Activated CD8-positive, alpha-beta memory T cell treated with anti-CD3 and anti-CD28 coated beads for 4 hours (primary cell): ENCODE data around the gene LUZP1.

Experiments
- DNase-seq, 2 donors: peaks; one replicate each; pipeline ENCODE4 v3.0.0-alpha.2; 2020; ENCODE audit warnings: low read depth in 2 of 2

The LUZP1 gene

DNA sequence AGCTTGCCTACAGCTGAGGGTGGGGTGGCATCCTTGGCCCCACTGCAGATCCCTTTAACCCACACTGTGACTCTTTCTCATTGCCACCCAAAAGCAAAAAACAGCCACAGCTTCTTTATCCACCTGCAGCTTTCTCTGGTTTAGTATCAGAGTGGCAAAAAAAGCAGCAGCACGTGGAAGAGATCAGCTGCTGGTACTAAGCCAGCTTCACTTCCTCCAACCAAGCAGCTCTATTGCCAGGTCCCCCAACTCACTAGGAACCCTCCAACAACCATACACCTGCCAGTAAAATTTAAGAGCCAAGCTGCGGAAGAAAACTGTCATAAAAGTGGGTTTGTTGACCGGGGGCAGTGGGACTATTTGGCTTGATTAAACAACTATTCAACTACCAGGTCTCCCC, 83.0 kb downstream of the LUZP1 start:
- DNase-seq: no peak

- DNase-seq: no peak
These were observed 83.8 kb downstream of the LUZP1 start for GRCh38 chr1:23084880-23085279.

DNA sequence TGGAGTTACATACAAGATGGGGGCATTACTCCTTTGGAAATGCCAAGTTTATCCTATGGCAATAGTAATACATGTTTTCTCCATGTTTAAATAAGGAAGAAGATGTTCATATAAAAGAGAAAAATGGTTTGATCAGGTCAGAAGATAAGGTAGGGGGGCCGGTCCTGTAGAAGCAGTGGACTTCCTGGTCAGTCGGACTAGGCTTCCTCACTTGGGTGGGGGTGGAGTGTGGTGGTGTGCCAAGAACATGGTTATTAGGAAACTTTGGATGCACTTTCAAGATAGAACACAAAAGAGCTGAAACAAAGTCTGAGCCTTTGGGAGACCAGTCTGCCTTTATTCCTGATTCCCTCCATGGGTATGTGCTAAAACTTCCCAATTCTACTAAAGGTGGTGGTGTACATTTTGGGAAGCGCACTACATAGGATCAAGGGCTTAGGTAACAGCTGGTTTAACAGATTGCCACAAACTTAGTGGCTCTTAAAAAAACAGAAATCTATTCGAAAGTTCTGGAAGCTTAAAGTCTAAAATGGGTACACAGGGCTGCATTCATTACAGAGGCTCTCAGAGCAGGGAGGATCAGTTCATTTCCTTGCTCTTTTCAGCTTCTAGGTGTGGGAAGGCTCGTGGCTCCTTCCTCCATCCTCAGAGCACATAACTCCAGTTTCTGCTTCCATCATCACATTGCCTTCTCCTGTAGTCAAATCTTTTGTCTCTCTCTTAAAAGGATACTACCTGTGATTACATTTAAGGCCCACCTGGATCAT, 84.8 kb downstream of the LUZP1 start:
- no peak for DNase-seq

GRCh38 chr1:23081376-23081775, 87.3 kb downstream of the LUZP1 start:
- DNase-seq: no peak

- DNase-seq: no peak
These were observed 87.8 kb downstream of the LUZP1 start for GRCh38 chr1:23080885-23081284.

DNA sequence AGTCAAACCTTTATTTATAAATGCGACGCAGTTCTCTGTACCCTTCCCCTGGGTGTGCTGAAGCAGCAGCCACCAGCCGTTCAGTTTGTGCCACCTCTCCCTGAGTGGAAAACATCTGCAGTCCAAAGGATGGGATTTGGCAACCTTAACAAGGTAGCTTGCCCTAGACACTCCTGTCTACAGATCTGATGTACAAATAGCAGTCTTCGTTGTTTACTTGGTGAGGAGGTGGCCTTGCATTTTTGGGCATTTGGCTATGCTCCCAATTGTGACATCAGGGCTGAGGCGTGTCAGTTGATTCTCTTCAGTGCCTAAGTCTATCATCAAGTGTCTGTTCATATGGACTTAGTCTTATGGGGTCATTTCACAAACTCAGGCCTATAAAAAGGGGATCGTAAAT, 89.6 kb downstream of the LUZP1 start:
- DNase-seq: no peak

DNA sequence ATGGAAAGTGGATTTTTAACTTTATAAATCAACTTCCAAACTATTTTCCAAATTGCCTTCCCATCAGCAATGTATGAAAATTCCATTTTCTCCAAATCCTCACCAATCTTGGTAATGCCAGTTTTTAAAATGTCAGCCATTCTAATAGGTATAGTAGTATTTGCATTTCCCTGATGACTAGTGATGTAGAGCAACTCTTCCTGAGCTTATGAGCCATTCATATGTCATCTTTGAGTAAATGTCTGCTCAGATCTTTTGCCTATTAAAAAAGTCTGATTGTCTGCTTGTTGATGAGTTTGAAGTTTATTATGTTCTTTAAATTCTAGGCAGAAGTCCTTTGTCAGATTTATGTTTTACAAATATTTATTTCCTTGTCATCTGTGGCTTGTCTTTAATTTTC, 94.6 kb downstream of the LUZP1 start:
- no peak for DNase-seq

GRCh38 chr1:23069675-23070074, 99.0 kb downstream of the LUZP1 start:
- no peak for DNase-seq

DNA sequence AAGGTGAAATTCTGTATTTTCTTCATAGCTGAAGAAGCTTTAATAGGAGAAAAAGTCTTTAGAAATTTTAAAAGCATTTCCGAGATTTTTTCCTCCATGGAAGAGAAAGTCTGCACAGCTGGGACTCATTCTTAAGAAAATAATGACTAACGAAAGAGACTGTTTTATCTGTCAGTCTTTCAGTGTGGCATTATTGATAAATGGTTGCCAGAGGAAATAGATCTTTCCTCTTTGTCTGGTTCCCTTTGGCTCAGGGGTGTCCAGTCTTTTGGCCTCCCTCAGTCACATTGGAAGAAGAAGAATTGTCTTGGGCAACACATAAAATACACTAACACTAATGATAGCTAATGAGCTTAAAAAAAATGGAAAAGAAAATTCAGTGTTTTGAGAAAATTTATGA, 99.5 kb downstream of the LUZP1 start:
- DNase-seq: no peak

GRCh38 chr1:23066075-23066474, 102.6 kb downstream of the LUZP1 start:
- DNase-seq: no peak

DNA sequence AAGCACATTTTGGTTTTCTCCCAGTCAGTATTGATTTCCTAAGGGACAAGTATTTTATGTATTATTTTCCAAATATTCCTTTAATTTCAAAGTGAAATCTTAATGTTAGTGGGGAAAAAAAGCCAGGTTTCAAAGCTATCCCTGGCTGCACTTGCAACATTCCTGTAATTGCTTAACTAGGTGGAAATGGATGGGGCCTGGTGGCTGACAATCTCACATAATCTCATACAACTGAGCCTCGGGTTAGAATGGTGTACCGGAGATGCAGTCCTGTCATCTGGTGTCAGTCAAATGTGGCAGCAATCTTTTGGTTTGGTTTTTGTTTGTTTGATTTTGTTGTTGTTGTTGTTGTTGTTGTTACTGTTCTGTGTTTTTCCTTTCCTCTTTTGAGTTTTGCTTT, 103.3 kb downstream of the LUZP1 start:
- no peak for DNase-seq

- no peak for DNase-seq
These were observed 106.4 kb downstream of the LUZP1 start for GRCh38 chr1:23062271-23062670.

DNA sequence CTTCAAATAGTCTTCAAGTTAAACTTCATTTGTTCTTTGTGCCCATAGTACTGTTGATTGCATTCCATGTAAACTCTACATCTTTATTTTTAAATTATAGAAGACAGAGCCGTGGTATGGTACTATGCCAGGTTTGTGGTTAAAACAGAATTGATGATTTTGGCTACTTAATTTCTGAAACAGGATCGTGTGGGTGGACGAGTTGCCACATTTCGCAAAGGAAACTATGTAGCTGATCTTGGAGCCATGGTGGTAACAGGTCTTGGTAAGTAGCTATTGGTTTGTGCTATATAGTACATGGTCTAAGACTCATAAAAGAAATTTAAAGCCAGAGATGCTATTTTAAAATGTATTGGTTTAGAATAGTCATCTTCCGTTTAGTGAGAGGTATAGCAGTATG, 111.4 kb downstream of the LUZP1 start:
- DNase-seq: no peak

GRCh38 chr1:23051290-23051909, 117.3 kb downstream of the LUZP1 start:
- no peak for DNase-seq

DNA sequence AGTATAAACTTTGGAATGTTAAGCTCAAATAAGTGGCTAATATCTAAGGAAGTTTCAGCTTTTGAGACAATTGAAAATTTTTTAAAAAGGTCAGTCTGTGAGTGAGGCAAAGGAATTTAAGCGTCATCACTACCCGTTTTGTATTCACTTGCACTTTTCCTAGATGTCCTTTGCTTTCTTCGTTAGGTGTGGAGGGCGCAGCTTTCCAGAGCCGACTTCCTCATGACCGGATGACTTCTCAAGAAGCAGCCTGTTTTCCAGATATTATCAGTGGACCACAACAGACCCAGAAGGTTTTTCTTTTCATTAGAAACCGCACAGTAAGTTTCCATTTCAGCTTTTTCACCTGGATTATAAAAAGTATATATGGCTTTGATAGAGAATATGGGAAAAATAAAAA, 118.5 kb downstream of the LUZP1 start:
- no peak for DNase-seq

DNA sequence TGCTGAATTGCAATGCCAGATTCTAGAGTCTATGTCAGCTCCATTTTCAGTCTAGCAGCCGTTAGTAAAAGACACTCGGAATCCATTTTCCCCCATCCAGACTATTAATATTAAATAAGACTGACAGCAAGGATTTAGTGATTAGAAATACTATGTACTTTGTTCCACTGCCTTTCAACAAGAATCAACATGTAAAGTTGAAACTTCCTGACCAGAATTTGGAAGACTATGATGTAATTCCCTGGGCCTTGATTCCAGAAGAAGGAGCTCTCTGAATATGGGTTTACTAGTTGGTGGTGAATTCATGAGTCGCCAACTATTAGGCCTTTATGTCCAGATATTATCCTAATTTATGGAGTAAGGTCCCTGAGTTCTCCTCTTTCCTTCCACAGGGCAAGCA, 124.6 kb downstream of the LUZP1 start:
- DNase-seq: no peak

DNA sequence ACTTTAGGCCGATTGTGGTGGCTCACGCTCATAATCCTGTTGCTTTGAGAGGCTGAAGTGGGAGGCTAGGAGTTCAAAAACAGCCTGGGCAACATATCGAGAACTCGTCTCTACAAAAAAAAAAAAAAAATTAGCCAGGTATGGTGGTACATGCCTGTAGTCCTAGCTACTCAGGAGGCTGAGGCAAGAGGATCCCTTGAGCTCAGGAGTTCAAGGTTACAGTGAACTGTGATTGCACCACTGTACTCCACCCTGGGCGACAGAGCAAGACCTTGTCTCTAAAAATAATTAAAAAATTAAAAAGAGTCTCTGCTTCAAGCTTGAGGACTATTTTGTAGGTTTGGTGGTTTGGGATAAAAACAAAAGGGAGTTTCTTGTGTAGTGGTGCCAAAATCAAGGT, 128.1 kb downstream of the LUZP1 start:
- DNase-seq: no peak

DNA sequence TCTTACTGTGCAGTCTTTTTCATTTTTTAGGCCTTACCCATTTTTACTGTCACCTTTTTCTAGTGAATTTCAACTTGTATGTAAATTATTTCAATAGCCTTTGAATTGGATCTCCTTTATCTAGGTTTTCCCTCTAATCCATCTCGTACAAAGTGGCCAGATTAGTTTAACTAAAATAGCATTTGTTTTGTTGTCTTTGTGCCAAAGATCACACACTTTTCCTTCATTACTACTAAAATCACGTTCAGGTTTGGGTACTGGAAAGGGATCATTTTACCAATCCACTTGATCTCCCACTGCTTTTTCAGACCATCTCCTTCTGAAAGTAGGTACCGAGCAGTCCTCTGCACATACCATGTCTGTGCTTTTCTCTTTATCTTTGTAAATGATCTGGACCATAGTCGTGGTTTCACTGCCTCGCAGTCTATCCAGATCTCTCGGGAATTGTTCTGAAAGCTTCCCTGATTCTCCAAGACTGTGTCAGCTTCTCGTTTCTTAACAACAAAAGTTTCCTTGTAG, 129.3 kb downstream of the LUZP1 start:
- DNase-seq: no peak

- no peak for DNase-seq
These were observed 131.4 kb downstream of the LUZP1 start for GRCh38 chr1:23037081-23037740.

- no peak for DNase-seq
These were observed 132.7 kb downstream of the LUZP1 start for GRCh38 chr1:23035823-23036452.
